Right atrium auricular region (tissue), 2 donors: ENCODE measurements around the gene DACT2. TPM values are rescaled to one million over a fixed set of nuclear protein-coding genes. Genes with fewer than 3 reads are reported as not detected.

Source experiments
- DNase-seq: peaks from one replicate; pipeline ENCODE4 v3.0.0-alpha.2; 2019; ENCODE audit warnings: low spot score
- H3K27ac ChIP-seq, 2 donors: fragments of 200-600 bp; sonication (generic); 1 replicate in 1 of 2; 2 replicates in 1 of 2; pipeline ENCODE4 v1.5.1; 2016 to 2019
- H3K27me3 ChIP-seq, 2 donors: fragments of 200-600 bp; sonication (generic); one replicate each; pipeline versions ENCODE4 v1.5.1 to v1.6.0; 2017 to 2019
- H3K36me3 ChIP-seq: fragments of 200-600 bp; sonication (generic); one replicate; pipeline ENCODE4 v1.5.1; 2016
- H3K4me1 ChIP-seq, 2 donors: fragments of 200-600 bp; sonication (generic); one replicate each; pipeline versions ENCODE4 v1.5.1 to v1.6.0; 2017 to 2019
- H3K4me3 ChIP-seq, 2 donors: fragments of 200-600 bp; sonication (generic); 1 replicate in 1 of 2; 2 replicates in 1 of 2; pipeline ENCODE4 v1.5.1; 2017 to 2019; ENCODE audit warnings: mild to moderate bottlenecking in 1 of 2, moderate library complexity in 1 of 2
- H3K9me3 ChIP-seq, 2 donors: fragments of 200-600 bp; sonication (generic); one replicate each; pipeline ENCODE4 v1.5.1; 2019
- CTCF ChIP-seq, 2 donors: fragments of 200-600 bp; sonication (generic); IDR thresholded peaks; one replicate each; pipeline ENCODE4 v1.5.1; 2019; ENCODE audit warnings: antibody characterized with exemption in 2 of 2
- total RNA-seq, 2 donors: library from RNA; depleted of rRNA; stranded (reverse); fragments of >200 nt; gene quantifications; one replicate each; pipeline ENCODE4 v1.1.0, GENCODE V29; 2016

Gene DACT2
- total RNA-seq, 2 donors from 2014 or later = 1.5 to 2.0 TPM

GRCh38 chr6:168275168-168275567, 44.4 kb downstream of the DACT2 start:
- Histone ChIP-seq H3K9me3 (no peaks in the 10 kb centered on the region), H3K4me3 (no peak overlapping the region), H3K27ac (no peak overlapping the region), H3K4me1 (no peaks in the 10 kb centered on the region), H3K27me3 (no peaks in the 10 kb centered on the region), H3K36me3 (no peaks in the 10 kb centered on the region)
- no peak for DNase-seq
- TF ChIP-seq CTCF (IDR thresholded peaks at IDR 0.05) = no peak

- Histone ChIP-seq H3K36me3 (no peaks in the 10 kb centered on the region), H3K9me3 (no peaks in the 10 kb centered on the region), H3K4me1 (no peaks in the 10 kb centered on the region), H3K27ac (no peak overlapping the region), H3K4me3 (no peak overlapping the region), H3K27me3 (no peaks in the 10 kb centered on the region)
- TF ChIP-seq CTCF (IDR thresholded peaks at IDR 0.05) = no peak
- no peak for DNase-seq
Observed at GRCh38 chr6:168274037-168274952, 45.3 kb downstream of the DACT2 start.

- no peak for TF ChIP-seq CTCF (IDR thresholded peaks at IDR 0.05)
- no peak overlapping the region for H3K4me3 ChIP-seq
- no peaks in the 10 kb centered on the region for H3K4me1 ChIP-seq
- no peaks in the 10 kb centered on the region for H3K36me3 ChIP-seq
- no peak overlapping the region for H3K27ac ChIP-seq
- no peaks in the 10 kb centered on the region for H3K27me3 ChIP-seq
- no peaks in the 10 kb centered on the region for H3K9me3 ChIP-seq
- DNase-seq = no peak
Observed at GRCh38 chr6:168273441-168274036, 46.0 kb downstream of the DACT2 start.

GRCh38 chr6:168272415-168273325, 46.9 kb downstream of the DACT2 start:
- Histone ChIP-seq H3K4me3 (no peak overlapping the region), H3K9me3 (no peaks in the 10 kb centered on the region), H3K27me3 (no peaks in the 10 kb centered on the region), H3K4me1 (no peaks in the 10 kb centered on the region), H3K36me3 (no peaks in the 10 kb centered on the region), H3K27ac (no peak overlapping the region)
- TF ChIP-seq CTCF (IDR thresholded peaks at IDR 0.05) = no peak
- no peak for DNase-seq

- DNase-seq = no peak
- H3K27me3 ChIP-seq = no peaks in the 10 kb centered on the region
- H3K27ac ChIP-seq = no peak overlapping the region
- H3K4me1 ChIP-seq = no peaks in the 10 kb centered on the region
- H3K9me3 ChIP-seq = no peaks in the 10 kb centered on the region
- H3K36me3 ChIP-seq = no peaks in the 10 kb centered on the region
- no peak overlapping the region for H3K4me3 ChIP-seq
- TF ChIP-seq CTCF (IDR thresholded peaks at IDR 0.05) = no peak
Observed at GRCh38 chr6:168270274-168271172, 49.1 kb downstream of the DACT2 start.
